ENCODE data around the gene RUNDC3A.

DNA sequence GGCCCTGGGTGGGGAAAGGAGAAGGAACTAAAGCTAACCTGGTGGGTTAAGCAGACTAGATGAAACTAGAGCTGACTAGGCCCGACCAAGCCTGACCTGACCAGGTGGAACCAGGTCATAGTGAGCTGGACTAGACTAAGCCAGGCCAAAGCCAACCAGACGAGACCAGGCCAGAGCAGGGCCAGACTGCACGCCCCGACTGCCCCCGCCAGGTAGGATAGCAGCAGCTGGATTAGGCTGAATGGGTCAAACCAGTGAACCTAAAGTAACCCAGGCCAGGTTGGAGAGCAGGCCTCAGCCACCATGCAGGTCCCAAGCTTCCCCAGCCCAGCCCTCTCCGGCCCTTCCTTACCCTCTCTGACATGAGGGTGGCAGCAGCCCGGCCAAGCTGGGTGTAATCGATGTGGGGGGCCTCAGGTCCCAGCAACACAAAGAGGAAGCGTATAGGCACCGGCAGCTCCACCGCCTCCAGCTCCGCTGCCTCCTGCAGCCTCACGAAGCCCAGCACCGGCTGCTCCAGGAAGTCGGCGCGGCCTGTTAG is 49.5 kb upstream of the RUNDC3A start:
- TF ChIP-seq, protein P1, sequence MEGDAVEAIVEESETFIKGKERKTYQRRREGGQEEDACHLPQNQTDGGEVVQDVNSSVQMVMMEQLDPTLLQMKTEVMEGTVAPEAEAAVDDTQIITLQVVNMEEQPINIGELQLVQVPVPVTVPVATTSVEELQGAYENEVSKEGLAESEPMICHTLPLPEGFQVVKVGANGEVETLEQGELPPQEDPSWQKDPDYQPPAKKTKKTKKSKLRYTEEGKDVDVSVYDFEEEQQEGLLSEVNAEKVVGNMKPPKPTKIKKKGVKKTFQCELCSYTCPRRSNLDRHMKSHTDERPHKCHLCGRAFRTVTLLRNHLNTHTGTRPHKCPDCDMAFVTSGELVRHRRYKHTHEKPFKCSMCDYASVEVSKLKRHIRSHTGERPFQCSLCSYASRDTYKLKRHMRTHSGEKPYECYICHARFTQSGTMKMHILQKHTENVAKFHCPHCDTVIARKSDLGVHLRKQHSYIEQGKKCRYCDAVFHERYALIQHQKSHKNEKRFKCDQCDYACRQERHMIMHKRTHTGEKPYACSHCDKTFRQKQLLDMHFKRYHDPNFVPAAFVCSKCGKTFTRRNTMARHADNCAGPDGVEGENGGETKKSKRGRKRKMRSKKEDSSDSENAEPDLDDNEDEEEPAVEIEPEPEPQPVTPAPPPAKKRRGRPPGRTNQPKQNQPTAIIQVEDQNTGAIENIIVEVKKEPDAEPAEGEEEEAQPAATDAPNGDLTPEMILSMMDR (IDR thresholded peaks at IDR 0.05): no peak
- no peak for TF ChIP-seq POLR2AphosphoS5 (IDR thresholded peaks at IDR 0.05; ENCODE audit: low read depth, low read length)

Data from Panc1 (cell line).